ENCODE results near the gene LRP5.

The LRP5 gene

GRCh38 chr11:68349461-68350249, 37.3 kb downstream of the LRP5 start:
- no peak for DNase-seq

DNA sequence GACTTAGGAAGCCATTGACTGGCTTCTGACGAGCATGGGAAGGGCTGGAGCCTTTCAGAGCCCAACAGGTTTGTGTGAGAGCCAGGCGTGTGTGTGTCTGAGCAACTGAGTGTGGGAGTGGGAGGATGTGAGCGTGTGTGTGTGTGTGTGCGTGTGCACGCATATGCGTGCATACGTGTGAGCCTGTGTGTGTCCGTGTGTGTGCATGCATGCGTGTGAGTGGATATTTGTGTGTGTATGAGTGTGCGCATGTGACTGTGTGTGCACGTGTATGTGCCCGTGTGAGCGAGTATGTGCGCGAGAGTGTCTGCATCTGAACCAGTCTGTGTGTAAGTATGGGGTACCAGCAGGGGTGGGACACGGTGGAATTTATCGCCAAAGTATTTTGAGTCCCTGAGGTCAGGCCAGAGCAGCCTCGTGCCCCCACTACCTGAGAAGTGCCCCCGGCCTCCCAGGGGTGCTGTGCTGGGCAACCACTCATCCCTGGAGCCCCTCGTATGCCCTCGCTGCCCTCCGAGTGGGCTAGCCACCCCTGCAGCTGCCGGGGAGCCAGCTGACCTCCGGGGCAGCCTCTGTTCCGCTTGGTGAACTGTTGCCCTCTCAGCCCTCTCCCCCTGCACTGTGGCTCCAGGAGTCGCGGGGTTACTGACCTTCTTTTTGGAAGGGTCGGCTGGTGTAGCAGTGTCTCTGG, 38.5 kb downstream of the LRP5 start:
- DNase-seq: no peak

DNA sequence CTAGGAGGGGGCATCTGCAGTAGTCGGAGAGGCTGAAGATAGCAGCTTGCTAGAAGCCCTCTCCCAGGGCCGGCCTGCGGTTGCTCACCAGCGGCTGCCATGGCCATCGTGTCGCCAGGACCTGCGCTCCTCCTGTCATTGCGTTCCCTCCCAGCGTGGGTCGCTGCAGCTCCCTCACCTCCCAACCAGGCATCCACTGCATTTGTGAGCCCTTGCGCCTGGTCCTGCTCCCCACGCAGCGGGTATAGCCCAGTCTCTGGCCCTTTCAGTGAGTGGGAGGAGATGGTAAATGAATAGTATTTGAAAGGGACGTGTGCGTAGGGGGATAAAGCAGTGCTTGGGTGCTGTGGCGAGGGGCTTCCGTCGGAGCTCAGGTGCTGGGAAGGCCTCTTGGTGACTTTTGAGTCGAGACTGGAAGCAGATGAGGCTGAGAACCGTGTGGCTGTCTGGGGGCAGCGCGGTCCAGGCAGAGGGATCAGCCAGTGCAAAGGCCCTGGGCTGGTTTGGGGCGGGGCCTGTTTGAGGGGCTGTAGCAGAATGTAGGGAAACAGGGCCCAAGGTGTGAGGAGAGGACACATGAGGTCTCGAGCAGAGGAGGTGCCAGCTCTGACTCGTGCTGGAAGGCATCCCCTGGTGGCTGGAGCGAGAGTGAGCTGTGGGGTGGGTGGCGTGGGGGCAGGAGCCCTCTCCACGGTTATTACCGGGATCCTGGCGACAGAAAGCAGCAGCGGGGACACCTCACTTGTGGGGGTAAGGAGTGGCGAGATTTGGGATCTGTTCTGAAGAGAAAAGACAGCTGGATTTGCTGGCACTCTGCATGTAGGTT, 39.3 kb downstream of the LRP5 start:
- DNase-seq: no peak

DNA sequence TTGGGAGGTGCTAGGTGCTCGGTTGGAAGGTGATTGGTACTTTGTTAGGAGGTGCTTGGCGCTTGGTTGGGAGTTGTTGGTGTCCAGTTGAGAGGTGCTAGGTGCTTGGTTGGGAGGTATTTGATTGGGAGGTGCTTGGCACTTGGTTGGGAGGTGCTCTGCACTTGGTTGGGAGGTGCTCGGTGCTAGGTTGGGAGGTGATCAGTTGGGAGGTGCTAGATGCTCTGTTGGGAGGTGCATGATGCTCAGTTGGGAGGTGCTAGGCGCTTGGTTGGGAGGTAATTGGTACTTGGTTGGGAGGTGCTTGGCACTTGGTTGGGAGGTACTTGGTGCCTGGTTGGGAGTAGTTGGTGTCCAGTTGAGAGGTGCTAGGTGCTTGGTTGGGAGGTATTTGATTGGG, 40.2 kb downstream of the LRP5 start:
- no peak for DNase-seq

DNA sequence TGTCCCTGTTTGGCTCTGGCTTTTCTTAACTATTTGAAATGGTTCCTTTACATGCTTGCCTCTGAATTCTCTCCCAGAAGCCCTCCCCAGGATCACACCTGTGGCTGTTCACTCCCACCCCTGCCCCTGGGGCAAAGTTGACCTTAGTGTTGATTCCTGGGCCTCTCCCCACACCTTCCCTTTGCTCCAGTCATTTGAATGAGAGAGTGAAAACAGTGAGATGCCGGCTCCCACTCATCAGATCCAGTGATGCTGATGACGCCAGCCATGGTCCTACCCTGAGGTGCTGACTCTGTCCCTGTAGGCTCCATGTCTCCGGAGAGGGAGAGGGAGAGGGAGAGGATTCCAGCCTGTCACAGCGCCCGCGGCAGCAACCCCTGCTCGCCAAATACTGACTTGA, 40.7 kb downstream of the LRP5 start:
- no peak for DNase-seq

GRCh38 chr11:68353669-68354068, 41.3 kb downstream of the LRP5 start:
- DNase-seq: no peak

DNA sequence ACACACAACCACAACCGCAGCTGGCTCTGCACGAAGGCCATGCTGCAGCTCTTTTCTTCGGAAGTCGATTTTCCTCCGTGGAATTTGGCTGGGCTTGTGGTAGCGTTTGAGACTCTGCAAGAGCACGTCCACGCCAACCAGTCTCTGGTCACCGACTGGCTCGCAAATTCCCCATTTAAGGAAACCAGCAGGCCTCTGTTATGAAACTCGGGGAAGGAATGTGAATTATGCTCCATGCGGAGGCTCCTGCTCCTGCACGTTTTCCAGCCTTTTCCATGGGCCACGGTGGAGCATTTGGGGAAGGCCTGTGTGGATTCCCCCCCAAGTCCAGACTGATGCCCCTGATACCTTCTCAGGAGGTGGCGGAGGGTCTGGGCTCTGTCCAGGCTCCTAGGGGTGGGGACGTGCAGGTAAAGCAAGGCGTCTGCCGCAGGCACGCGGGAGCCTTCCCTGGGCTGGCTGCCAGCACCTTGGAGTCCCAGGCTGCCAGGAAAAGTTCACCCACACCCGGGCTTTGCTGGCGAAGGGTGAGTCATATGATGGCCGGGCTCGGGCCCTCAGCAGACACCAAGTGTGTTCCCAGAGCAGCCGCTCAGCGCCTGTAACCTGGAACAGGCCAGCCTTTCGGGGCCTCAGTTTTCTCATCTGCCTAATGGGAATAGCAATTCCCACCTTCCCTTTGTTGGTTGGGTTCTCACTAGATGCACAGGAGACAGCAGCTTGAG, 41.9 kb downstream of the LRP5 start:
- no peak for DNase-seq

DNA sequence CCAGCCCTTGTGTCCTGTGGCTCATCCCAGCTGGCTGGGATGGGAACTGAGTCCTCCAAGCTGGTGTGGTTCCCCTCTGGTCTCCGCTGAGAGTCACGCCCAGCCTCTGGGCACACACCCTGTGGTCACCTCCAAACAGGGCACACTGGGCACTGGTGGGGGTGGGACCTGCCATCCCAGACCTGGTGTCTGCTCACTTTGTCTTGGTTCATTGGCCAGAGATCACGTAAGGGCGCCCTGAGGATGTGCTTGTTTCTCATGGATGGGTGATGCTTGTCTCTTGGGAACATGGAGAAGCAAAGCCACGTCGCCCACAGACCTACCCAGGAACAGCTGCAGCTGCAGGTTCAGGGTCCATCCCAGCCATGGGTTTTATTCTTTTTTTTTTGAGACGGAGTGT, 43.1 kb downstream of the LRP5 start:
- no peak for DNase-seq

- DNase-seq: no peak
Observed at GRCh38 chr11:68357568-68357967, 45.2 kb downstream of the LRP5 start.

DNA sequence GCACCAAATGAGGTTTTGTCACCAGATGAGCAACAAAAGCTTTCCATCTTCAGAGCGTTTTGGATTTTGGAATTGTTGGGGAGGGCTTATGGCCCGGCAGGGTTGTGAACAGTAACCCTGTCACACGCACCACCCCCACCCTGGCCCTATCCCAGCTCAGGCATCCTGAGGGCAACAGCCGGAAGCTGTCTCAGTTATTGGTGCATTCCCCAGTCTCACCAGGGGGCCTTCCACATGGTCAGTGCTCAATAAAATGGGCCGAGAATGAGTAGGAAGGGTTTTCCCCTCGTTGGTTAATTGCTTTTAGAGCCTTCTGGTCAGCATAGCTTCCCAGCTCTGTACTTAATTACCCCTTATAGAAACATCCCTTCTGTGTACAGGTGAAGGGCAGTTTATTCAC, 46.0 kb downstream of the LRP5 start:
- no peak for DNase-seq

GRCh38 chr11:68361702-68362101, 49.3 kb downstream of the LRP5 start:
- no peak for DNase-seq

GRCh38 chr11:68362801-68363379, 50.5 kb downstream of the LRP5 start:
- DNase-seq: no peak

GRCh38 chr11:68363776-68364175, 51.4 kb downstream of the LRP5 start:
- DNase-seq: no peak

- DNase-seq: no peak
Observed at GRCh38 chr11:68364581-68364980, 52.2 kb downstream of the LRP5 start.

- DNase-seq: no peak
Observed at GRCh38 chr11:68365943-68366435, 53.6 kb downstream of the LRP5 start.

DNA sequence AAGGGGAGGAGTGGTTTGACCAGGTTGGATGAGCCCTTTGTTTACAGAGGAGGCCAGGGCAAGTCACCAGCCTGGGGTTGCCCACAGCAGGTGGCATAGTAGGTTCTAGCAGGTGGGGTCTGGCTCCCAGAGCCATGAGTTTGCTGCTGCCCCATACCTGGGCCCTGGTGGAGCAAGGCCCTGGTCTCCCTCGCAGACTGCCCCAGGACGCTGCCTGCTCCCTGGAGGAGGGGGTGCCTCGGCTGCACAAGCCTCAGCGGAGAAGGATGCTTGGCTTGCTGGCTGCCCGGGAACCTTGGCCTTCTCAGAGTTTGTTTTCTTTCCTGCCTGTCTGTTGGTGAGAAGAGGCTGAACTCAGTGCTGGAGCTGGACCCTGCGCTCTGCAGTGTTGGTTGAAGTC, 54.9 kb downstream of the LRP5 start:
- DNase-seq: no peak

DNA sequence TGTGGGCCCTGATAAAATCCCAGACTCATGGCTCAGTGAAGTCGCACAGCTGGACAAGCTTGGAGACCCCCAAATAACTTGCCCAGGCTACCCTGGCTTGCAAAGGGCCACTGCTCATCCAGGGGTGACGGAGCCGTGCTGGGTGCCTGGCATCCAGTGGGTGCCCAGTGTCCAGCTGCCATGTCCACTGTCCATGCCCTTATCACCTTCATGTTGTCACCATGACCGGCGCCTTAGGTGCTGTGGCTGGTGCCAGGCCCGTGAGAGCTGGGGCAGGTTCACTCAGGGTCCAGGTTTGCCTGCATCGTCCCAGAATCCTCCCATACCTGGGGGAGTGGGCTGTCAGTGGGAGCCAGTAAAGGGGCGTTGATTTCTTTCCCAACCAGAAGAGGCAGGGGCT, 57.4 kb downstream of the LRP5 start:
- no peak for DNase-seq

- DNase-seq: peak in 1 of 2 experiments; percentile 45
Observed at GRCh38 chr11:68370211-68371111, 58.1 kb downstream of the LRP5 start.

DNA sequence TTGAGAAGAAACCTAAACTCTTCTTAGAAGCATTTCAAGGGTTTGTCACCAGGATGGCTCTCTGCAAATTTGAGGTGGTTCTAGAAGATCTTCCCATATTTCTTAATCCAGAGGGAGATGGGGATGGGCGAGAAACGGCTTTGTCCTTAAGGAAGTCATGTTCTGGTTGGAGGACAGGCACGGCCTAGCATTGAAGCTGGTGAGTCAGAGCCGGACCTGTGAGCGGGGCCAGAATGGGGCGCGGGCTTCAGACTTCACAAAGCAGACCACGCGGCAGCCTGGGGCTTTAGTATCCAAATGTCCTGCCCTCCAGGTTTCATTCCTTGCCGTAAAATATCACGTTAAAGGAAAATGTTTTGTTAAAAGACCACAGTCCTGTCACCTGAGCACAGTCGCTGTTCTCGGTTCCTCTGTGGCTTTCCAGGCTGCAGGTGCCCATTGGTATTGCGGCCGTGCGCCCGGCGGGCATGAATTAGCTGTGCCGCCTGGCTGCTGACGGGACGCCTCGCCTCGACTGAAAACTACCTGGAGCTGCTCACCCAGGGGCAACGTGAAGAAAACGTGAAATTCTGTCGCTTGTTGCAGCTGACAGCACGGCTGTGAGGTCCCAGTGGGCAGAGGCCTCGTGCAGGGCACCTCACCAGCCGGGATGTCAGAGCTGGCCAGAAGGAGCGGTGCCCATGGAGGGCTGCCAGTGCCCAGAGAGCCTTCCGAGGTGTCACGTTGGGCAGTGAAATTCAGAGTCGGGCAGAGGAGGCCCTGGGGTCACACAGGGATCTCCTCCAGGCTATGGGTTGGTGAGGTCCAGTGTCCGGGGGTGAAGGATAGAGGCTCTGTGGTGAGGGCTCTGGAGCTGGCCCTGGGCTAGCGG, 59.0 kb downstream of the LRP5 start:
- DNase-seq: no peak

DNA sequence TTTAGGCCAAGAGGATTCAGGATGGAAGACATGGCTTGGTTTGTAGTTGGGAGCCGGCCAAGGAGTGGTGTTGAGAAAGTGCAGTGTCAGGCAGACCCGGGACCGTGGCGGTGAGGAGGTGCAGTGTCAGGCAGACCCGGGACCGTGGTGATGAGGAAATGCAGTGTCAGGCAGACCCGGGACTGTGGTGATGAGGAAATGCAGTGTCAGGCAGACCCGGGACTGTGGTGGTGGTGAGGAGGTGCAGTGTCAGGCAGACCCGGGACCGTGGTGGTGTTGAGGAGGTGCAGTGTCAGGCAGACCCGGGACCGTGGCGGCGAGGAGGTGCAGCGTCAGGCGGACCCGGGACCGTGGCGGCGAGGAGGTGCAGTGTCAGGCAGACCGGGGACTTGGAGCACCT, 59.7 kb downstream of the LRP5 start:
- no peak for DNase-seq

Data from Kasumi-1 (cell line).